T-helper 2 cell treated with Interferon-gamma antibody and Interleukin-4, amounts not matched to agents 100 ng/mL and 5 ng/mL, for 36 hours (primary cell): ENCODE data around the gene USP19. TPM values are rescaled to one million over a fixed set of nuclear protein-coding genes. Genes with fewer than 3 reads are reported as not detected.

ENCODE experiments used
- intact Hi-C: fragments of 100-400 bp; cut with micrococcal nuclease; formaldehyde crosslinking; loops from one replicate; pipeline ENCODE4 v1.15.1; 2023
- total RNA-seq: library from RNA; stranded (reverse); gene quantifications from 2 replicates; pipeline ENCODE4 v1.2.3, GENCODE V29; 2022

USP19 gene
- 61.2 and 63.5 TPM in 2 replicates for total RNA-seq

GRCh38 chr3:49120438-49121131, at the start of gene USP19:
TSS of gene USP19 (minus strand) at chr3:49120823. CDS start at chr3:49119145, 1,678 bp downstream.
- intact Hi-C loops: loop anchor here (1.0 to 2.0 kb wide), 4 partner anchors 16 to 99 kb away; partner anchors contain the start of genes KLHDC8B, QARS1 and QRICH1

GRCh38 chr3:49166752-49167556, 46.3 kb upstream of the USP19 start:
- intact Hi-C loops: no loop called here

- intact Hi-C loops: no loop called here
Measured at GRCh38 chr3:49165771-49166751, 45.4 kb upstream of the USP19 start, which contains the start of gene CCDC71. TSS of gene CCDC71 (minus strand) at chr3:49166331. CDS start at chr3:49164208, 2,123 bp downstream.

GRCh38 chr3:49164983-49165720, 44.5 kb upstream of the USP19 start:
- intact Hi-C loops: no loop called here

DNA sequence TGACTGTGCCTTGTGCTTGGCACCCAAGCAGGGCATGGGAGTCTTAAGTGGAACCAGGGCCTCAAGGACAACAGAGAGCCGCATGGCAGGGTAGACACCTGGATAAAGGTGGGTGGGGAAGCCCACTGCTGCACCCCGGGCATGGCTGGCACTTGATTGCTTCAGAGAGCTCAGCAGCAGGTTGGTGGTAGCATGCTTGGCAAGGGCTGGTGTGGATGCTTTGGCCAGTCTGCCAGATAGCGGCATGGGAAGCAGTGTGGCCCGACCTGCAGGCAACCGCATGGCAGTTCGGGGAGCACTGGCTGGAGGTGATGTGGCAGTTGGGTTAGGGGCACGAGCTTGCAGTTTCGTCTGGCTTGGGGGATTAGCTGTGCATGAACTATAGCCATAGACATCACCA, 43.0 kb upstream of the USP19 start:
- intact Hi-C loops: no loop called here

GRCh38 chr3:49162751-49163419, 42.3 kb upstream of the USP19 start:
- intact Hi-C loops: no loop called here

- intact Hi-C loops: no loop called here
Measured at GRCh38 chr3:49161808-49162530, 41.3 kb upstream of the USP19 start.

GRCh38 chr3:49161197-49161596, 40.6 kb upstream of the USP19 start:
- intact Hi-C loops: no loop called here

DNA sequence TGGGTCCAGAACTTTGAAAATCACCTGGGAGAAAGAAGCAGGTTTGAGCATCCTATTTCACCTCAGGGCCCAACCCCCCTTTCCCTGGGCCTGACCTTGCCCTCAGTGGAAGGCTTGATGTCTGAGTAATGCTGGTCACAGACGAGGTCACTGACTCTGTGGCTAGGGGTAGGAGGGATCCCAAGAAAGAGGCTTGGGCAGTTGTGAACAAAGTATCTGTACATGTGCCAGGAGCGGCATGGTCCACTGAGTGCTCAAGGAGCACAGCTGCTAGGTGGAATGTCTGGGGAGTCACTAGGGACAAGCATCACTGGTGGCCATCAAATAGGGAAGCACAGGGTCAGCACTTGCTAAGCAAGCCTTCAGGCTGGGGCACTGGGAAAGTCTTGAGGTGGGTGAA, 38.2 kb upstream of the USP19 start:
- intact Hi-C loops: loop anchor here (2.0 kb wide), 1 partner anchor 64 kb away; the partner anchor contains the start of gene QRICH1

GRCh38 chr3:49158103-49158709, 37.6 kb upstream of the USP19 start:
- intact Hi-C loops: loop anchor here (2.0 kb wide), 1 partner anchor 63 kb away; the partner anchor contains the start of gene QRICH1

- intact Hi-C loops: no loop called here
Measured at GRCh38 chr3:49157289-49157688, 36.7 kb upstream of the USP19 start.

DNA sequence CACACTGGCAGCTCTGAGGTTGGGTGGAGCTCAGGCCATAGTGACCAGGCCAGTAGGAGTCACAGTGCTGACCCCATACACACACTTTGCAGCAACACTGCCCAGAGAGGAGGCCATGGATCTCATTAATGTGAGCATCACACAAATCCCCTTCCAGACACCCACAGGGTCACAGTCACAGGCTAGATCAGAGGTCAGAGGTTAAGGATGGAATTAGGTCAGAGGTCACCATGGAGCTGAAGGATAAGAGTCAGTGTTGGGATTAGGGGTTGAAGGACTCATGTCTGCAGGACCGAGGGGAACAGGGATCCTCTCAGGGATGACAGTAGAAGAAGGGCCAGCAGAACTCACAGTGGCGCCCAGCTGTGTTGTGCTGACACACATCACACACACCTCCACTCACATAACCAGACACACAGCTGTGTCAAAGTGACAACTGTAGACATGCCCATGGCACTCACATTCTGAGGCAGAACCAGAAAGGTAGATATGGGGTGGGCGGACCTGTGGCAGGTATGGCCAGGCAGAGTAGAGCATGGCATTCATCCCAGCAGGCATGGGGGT, 32.8 kb upstream of the USP19 start:
- intact Hi-C loops: no loop called here

- intact Hi-C loops: no loop called here
Measured at GRCh38 chr3:49151610-49152009, 31.0 kb upstream of the USP19 start.

DNA sequence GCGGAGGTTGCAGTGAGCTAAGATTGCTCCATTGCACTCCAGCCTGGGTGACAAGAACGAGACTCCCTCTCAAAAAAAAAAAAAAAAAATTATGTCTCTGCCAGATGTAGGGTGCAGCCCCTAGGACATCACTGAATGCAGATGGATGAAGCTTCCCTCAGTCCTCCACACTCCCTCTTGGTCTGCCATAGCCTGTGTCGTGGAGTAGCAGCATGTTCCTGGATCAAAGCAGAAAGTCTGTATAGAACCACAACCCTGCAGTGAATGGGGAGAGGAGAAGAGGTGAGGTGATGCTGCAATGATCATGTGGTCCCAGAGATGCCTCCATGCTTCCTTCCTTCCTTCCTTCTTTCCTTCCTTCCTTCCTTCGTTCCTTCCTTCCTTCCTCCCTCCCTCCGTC, 27.5 kb upstream of the USP19 start:
- intact Hi-C loops: no loop called here

DNA sequence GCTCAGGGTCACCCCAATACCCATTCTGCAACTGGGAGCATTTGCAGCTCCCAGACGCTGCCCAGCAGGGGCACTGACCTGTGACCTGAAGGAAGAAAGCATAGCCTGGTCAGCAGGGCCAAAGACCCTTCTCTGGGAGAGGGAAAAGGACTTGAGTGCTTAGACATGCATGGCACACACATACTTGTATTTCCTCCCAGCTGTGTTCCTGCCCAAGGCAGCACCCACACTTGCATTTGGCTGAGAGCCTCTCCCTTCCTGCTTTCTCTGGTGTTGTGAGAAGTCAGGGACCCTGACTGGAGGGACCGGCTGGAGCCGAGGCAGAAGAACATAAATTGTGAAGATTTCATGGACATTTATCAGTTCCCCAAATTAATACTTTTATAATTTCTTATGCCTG, 19.5 kb upstream of the USP19 start:
- intact Hi-C loops: no loop called here

GRCh38 chr3:49135499-49135898, 14.9 kb upstream of the USP19 start:
- intact Hi-C loops: no loop called here

- intact Hi-C loops: no loop called here
Measured at GRCh38 chr3:49134471-49135265, 14.0 kb upstream of the USP19 start.
